GM19099 (cell line): ENCODE data around the gene ARRB1.

ENCODE experiments used
- POLR2A ChIP-seq: IDR thresholded peaks from 3 replicates; pipeline ENCODE4 v1.6.1; 2011; ENCODE audit warnings: low read depth; ENCODE audit not compliant: insufficient read length; ENCODE audit errors: extremely low read depth

ARRB1 gene

GRCh38 chr11:75375626-75376025 is 24.2 kb upstream of the ARRB1 start:
- TF ChIP-seq POLR2A: no peak

DNA sequence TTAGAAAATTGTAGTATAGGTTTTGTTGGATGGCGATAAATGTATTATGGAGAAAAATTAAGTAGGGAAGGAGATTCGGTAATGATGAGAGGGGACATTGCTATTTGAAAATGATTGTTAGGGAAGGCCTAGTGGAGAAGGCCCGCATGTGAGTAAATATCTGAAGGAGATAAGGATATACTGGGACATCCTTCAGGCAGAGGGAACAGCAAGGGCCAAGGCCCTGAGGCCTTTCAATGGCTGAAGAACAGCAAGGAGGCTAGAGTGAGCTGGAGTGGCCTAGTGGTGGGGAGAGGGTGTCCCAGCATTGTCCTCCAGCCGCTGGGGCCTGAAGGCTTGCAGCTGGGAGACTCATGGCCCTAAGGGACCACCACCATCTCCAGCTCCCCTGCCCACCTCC is 23.2 kb upstream of the ARRB1 start:
- TF ChIP-seq POLR2A: no peak

DNA sequence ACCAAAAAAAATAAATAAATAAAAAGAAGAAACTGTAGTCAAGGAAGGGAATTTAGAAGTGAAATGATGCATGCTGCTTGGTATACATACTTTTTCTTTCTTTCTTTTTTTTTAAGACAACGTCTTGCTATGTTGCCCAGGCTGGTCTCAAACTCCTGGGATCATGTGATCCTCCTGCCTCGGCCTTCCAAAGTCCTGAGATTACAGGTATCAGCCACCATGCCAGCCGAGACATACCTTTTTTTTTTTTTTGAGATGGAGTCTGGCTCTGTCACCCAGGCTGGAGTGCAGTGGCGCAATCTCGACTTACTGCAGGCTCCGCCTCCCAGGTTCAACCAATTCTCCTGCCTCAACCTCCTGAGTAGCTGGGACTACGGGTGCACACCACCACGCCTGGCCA is 21.7 kb upstream of the ARRB1 start:
- no peak for TF ChIP-seq POLR2A

DNA sequence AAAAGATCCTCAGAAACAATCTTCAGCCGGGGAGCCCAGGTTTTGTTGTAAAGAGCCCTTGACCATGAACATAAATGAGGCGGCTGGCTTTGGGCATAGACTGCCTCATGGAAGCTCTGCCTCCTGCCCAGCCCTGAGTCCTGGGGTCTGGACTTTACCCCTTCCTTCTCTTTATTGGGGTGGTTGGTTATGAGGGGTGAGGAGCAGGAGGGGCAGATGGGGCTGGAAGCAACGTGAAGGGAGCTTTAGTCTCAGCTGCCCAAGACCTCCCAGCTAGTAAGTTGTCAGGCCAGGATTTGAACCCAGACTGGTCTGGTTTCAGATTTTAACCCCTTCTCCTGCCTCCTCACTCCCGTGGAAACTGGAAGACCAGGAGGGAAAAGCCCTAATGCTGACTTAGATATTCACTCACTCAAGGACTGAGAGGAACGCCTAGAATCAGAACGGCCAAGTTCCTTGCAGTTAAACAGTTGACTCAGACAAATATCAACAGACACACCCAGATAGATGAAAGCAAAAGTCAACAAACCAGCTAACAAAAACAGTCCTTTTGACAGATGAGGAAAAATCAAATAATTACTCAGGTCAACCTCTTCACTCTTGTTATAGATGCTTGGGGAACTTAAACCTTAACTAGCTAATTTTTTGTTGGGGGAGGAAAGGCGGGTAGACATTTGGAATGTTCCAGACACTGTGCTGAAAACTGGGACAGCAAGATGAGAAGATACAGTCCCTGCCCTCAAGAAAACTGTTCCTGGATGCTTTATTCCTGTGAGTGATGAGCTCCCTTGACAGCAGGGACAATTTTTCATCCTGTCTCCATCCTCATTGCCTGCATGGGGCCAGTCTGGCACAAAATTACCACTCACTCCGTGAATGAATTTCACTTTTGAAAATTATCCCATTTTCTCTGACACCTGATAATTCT is 20.8 kb upstream of the ARRB1 start:
- no peak for TF ChIP-seq POLR2A

DNA sequence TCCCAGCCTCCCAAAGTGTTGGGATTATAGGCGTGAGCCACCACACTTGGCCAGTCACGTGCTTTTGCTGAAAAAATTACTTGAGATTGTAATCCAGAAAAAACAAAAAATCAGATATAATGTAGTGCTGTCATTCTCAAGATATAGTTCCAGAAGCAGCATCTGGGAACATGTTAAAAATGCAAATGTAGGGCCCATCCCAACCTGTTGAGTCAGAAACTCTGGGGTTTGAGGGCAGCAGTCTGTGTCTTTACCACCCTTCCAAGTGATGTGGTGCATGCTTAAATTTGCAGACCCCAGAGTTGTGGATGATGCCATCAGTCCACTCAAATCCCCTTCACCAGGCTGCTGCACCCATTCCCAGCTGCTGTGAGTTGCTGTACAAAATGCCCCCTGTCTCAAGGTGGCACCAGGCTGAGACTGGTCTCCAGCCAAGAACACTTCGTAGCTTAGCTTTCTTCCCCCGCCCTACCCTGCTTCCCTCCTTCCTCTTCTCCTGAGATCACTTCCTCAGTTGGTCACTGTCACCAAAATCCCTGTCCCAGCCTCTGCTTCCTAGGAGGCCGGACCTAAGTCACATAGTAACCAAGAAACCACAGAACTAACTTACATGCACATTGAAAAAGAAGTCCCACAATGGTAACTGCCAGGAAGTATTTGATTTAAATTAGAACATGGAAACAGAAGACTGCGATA is 18.2 kb upstream of the ARRB1 start:
- TF ChIP-seq POLR2A: no peak

DNA sequence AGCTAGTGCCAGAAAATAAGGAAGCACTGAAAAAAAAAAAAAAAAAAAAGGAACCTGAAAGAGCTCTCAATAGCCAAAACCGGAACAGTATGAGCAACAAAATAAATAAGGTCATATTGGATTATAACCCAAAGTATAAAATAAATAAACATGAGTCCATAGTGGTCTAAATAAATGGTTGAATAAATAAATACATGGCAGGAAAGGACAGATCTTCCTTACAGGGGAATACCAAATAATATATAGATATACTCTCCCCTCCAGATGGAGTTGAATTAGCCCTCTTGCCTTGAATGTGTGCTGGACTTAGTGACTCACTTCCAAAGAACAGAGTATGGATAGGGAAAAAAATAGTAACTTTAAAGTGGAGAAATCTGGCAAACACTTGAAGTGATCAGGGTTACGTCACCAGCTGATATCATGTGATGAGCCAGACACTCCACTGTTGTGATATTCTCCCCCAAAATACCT is 14.3 kb upstream of the ARRB1 start:
- TF ChIP-seq POLR2A: no peak

DNA sequence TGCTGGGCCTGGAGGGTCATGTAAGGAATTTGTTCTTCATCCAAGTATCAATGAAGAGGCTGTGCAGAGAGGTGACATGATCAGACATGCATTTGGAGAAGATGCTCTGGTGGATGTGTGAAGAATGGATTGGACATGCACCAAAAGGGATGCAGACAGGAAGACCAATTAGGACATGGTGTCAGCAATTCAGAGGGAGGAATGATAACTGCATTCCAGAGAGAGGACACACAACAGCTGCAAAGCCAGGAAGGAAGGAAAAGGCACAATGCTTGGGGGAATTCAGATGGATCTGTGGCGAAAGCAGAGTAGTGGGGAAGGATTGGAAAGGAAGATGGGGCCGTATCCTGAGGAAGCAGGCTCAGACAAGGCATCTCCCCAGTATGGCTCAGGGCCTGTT is 5.2 kb upstream of the ARRB1 start:
- no peak for TF ChIP-seq POLR2A

DNA sequence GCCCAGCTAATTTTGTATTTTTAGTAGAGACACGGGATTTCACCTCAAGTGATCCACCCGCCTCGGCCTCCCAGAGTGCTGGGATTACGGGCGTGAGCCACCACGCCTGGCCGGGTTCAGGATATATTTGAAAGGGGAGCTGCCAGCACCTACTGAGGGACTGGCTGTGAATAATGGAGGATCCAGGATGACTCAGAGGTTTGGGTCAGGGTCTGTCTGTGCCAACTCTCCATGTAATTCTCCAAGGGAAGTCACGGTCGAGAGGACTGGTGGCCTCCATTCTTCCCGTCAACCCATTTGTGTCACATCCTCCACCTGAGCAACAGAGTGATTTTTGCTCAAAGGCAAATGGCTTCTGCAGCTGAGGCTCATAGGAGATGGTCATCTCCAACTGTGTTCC is 3.6 kb upstream of the ARRB1 start:
- no peak for TF ChIP-seq POLR2A

DNA sequence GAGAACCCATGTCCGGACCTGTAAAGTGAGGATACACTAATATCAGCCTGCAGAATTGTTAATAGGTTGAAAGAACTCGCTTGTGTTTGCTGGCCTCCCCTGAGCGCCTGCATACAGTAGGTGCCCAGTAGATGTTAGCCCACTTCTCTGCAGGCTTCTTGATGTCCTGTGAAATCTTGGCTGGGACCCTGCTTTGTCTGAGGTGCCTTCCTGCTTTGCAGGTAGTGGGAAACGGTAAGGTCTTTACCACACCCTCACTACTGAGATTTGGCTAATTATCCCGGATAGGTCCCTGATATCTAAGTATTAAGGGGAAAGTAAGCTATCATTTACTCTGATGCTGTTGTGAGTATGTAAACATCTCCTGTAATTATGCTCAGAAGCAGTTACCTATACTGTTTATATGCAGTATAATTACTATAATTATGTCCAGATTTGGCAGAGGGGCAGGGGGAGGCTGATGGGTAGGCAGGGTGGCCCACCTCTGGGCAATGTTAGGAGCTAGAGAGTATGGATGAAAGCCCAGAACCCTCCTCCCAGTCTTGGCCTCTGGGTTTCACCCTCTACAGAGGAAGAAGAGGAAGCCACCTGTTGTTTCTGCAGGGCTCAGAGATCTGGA is 1.2 kb upstream of the ARRB1 start:
- no peak for TF ChIP-seq POLR2A

DNA sequence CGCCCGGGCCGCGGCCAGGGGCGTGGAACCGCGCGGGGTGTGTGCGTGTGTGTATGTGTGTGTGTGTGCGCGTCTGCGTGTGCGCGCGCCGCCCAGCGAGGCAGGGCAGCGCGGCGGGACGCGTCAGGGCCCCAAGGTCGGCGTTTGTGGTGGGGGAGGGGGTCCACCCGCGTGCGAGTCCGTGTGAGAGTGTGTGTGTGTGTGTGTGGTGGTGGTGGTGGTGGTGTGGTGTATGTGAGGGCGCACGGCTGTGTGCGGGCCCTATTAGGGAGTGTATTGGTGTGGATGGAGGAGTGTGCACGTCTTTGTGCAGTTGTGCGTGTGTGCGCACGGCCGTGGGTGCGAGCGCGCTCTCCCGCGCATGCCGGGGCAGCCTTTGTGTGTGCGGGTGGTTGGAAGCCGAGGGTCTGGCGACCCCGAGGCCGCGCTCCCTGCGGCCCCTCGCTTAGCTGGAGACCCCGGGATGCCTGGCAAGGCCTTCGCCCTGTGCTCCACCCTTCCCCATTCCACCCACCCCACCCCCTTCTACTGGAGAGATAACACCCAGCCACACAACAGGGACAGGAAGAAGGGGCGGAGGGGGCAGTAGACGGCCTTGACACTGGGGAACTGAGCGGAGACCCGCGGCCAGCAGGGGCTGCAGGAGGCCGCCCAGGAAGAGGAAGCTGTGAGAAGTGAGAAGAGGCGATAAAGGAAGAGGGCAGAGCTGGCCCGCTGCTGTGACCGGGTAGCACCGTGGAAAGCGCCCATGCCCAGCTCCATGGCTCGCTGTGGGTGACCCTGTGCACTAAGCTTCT is 528 bp upstream of the ARRB1 start:
- no peak for TF ChIP-seq POLR2A

- TF ChIP-seq POLR2A: no peak
These were observed 519 bp downstream of the ARRB1 start for GRCh38 chr11:75350743-75351540.

GRCh38 chr11:75350122-75350742 is 1.2 kb downstream of the ARRB1 start:
- no peak for TF ChIP-seq POLR2A

DNA sequence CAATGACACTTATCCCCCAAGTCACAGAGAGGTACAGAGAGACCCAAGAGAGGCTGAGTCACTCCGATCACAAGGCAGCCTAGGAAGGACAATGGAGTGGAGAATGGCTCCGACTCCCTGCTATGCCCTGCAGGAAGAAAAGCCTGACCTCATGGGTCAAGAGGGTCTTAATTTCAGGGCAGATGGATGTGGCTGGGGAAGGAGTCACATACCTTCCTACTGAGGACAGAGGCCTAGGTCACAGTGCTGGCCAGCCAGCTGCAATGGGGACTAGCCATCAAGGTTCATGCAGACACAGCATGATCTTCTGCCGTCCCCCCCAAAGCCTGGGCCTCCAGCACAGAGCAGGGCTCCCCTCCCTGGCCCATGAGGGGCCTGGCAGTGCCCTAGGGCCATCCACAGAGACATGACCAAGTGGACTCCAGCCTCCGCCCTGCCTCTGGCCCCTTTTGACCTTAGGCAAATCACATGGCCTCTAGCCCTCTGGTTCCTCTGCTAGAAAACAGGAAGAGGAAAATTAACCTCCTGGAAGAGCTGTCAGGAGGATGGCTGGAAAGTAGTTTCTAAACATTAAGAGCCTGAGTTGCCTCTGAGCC is 1.8 kb downstream of the ARRB1 start:
- no peak for TF ChIP-seq POLR2A
